HepG2 (cell line): ENCODE results near the gene NDUFB3. TPM values are rescaled to one million over a fixed set of nuclear protein-coding genes. Genes with fewer than 3 reads are reported as not detected.
A peak's percentile ranks its signal among the peaks of the same experiment; 100 is the strongest.

ENCODE experiments used
- ATAD3A ChIP-seq: sonication (generic); formaldehyde crosslinking; IDR thresholded peaks from 2 replicates; pipeline ENCODE4 v1.4.0; 2020; ENCODE audit warnings: missing genetic modification reagents
- DPF2 ChIP-seq: sonication (generic); formaldehyde crosslinking; IDR thresholded peaks from 2 replicates; pipeline ENCODE4 v1.4.0; 2020; ENCODE audit warnings: mild to moderate bottlenecking, low read depth, missing genetic modification reagents, borderline replicate concordance
- GFI1 ChIP-seq: sonication (generic); formaldehyde crosslinking; IDR thresholded peaks from 2 replicates; pipeline ENCODE4 v1.5.0; 2020; ENCODE audit warnings: missing genetic modification reagents, mild to moderate bottlenecking, borderline replicate concordance
- ISX ChIP-seq: sonication (generic); formaldehyde crosslinking; conservative IDR thresholded peaks from 2 replicates; pipeline ENCODE4 v1.5.0; 2020; ENCODE audit warnings: missing genetic modification reagents
- MIER2 ChIP-seq: IDR thresholded peaks from 2 replicates; pipeline ENCODE4 v1.6.1; 2016; ENCODE audit warnings: missing biosample characterization, missing genetic modification reagents
- MZF1 ChIP-seq: sonication (generic); formaldehyde crosslinking; IDR thresholded peaks from 2 replicates; pipeline ENCODE4 v1.8.1; 2023; ENCODE audit warnings: mild to moderate bottlenecking, missing genetic modification reagents, borderline replicate concordance
- RAD21 ChIP-seq: fragments of 450-650 bp; formaldehyde crosslinking; IDR thresholded peaks from 2 replicates; pipeline ENCODE4 v1.5.0; 2020; ENCODE audit warnings: mild to moderate bottlenecking
- RBM22 ChIP-seq: fragments of 200-400 bp; formaldehyde crosslinking; optimal IDR thresholded peaks from 2 replicates; pipeline ENCODE3; 2017; ENCODE audit warnings: mild to moderate bottlenecking, low read length, moderate library complexity
- SP5 ChIP-seq: IDR thresholded peaks from 2 replicates; pipeline ENCODE4 v1.6.1; 2016; ENCODE audit warnings: low read depth, borderline replicate concordance
- SSRP1 ChIP-seq: IDR thresholded peaks from 2 replicates; pipeline ENCODE4 v1.6.1; 2016; ENCODE audit warnings: control low read depth
- ZKSCAN8 ChIP-seq: IDR thresholded peaks from 2 replicates; pipeline ENCODE4 v1.6.1; 2016; ENCODE audit warnings: borderline replicate concordance, missing genetic modification reagents, missing compliant biosample characterization
- ZNF160 ChIP-seq: sonication (generic); formaldehyde crosslinking; IDR thresholded peaks from 2 replicates; pipeline ENCODE4 v1.8.0; 2022; ENCODE audit warnings: mild to moderate bottlenecking, inconsistent platforms, missing genetic modification reagents
- ZNF180 ChIP-seq: sonication (generic); formaldehyde crosslinking; IDR thresholded peaks from 2 replicates; pipeline ENCODE4 v1.4.0; 2020; ENCODE audit warnings: low read depth, missing genetic modification reagents, borderline replicate concordance
- ZNF251 ChIP-seq: sonication (generic); formaldehyde crosslinking; IDR thresholded peaks from 2 replicates; pipeline ENCODE4 v1.9.0; 2021; ENCODE audit warnings: mild to moderate bottlenecking, missing genetic modification reagents
- ZNF766 ChIP-seq: sonication (generic); formaldehyde crosslinking; IDR thresholded peaks from 2 replicates; pipeline ENCODE4 v1.5.0; 2020; ENCODE audit warnings: missing genetic modification reagents, borderline replicate concordance
- polyA plus RNA-seq, 8 experiments: library from polyadenylated mRNA; depleted of rRNA in 3 of 8; stranded (reverse) in 7 of 8; unstranded in 1 of 8; fragments of >200 nt; fragmentation: Illumina TruSeq in 4 of 8; extraction: Trizol in 4 of 8; gene quantifications; 2 replicates each; pipeline versions ENCODE4 v1.2.1 to v1.2.3, GENCODE V29; 2011 to 2016; ENCODE audit warnings: low read depth in 4 of 8, missing spikeins in 1 of 8, mixed read lengths in 1 of 8; ENCODE audit not compliant: insufficient read depth in 1 of 8
- total RNA-seq, 5 experiments: library from RNA; depleted of rRNA; stranded (reverse); fragments of >200 nt; fragmentation: Illumina TruSeq; extraction: Trizol; gene quantifications; 2 replicates each; pipeline ENCODE4 v1.2.3, GENCODE V29; 2016; ENCODE audit warnings: low read depth in 1 of 5
- TF ChIP-seq, protein P1 (sequence below), 2 experiments: IDR thresholded peaks; 2 replicates each; pipeline ENCODE4 v1.6.1; 2011 to 2012; ENCODE audit warnings: low read length in 2 of 2, borderline replicate concordance in 1 of 2, low read depth in 1 of 2, mild to moderate bottlenecking in 1 of 2, moderate library complexity in 1 of 2
- TF ChIP-seq, protein P2 (sequence below): sonication (generic); formaldehyde crosslinking; IDR thresholded peaks from 2 replicates; pipeline ENCODE4 v1.4.0; 2020; ENCODE audit warnings: missing genetic modification reagents
- TF ChIP-seq, protein P3 (sequence below): sonication (generic); formaldehyde crosslinking; IDR thresholded peaks from 2 replicates; pipeline ENCODE4 v1.4.0; 2020; ENCODE audit warnings: mild to moderate bottlenecking, missing genetic modification reagents
- TF ChIP-seq, protein P4 (sequence below): sonication (generic); formaldehyde crosslinking; IDR thresholded peaks from 2 replicates; pipeline ENCODE4 v1.5.0; 2020; ENCODE audit warnings: missing genetic modification reagents

The NDUFB3 gene
- total and polyA plus RNA-seq, 2 of the 13 experiments (the other 11 are each of a cell fraction or from before 2014, with no cell fraction given), result 50.7 to 159 TPM

DNA sequence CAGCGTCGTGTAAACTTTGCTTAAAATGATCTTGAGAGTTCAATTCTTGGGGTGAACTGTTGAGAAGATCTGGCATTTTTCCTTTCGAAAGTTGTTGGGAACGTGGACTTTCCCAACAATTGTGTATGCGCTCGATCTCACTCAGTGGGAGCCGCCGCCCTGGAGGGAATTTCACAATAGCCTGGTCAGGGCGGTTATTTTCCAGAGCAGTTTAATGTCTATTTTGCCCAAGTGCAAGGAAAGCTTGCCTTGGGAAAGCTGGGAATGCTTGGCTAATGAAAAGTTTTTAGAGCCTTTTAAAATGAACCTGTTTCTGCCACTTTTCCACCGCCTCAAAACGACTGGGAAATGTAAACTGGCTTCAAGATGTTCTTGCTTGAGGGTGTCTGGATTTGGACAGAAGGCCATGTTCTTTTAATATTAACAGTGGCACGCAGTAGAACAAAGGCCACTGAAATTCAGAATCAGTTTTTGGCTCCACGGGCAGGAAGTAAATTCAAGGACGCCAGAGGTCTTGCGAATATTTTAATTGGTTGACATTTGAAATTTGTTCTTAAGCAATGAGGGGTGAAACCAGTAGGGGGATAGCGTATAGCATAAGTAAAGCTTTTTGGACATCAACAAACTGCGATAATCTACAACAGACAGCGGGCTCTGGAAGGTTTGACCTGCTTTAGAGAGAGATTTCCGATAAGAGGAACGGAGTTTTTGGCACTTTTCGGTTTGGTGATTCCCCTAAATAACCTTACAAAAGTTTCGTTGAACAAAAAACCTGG lies 45.3 kb downstream of the NDUFB3 start (continued):
- TF ChIP-seq, protein P1, sequence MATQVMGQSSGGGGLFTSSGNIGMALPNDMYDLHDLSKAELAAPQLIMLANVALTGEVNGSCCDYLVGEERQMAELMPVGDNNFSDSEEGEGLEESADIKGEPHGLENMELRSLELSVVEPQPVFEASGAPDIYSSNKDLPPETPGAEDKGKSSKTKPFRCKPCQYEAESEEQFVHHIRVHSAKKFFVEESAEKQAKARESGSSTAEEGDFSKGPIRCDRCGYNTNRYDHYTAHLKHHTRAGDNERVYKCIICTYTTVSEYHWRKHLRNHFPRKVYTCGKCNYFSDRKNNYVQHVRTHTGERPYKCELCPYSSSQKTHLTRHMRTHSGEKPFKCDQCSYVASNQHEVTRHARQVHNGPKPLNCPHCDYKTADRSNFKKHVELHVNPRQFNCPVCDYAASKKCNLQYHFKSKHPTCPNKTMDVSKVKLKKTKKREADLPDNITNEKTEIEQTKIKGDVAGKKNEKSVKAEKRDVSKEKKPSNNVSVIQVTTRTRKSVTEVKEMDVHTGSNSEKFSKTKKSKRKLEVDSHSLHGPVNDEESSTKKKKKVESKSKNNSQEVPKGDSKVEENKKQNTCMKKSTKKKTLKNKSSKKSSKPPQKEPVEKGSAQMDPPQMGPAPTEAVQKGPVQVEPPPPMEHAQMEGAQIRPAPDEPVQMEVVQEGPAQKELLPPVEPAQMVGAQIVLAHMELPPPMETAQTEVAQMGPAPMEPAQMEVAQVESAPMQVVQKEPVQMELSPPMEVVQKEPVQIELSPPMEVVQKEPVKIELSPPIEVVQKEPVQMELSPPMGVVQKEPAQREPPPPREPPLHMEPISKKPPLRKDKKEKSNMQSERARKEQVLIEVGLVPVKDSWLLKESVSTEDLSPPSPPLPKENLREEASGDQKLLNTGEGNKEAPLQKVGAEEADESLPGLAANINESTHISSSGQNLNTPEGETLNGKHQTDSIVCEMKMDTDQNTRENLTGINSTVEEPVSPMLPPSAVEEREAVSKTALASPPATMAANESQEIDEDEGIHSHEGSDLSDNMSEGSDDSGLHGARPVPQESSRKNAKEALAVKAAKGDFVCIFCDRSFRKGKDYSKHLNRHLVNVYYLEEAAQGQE (IDR thresholded peaks at IDR 0.05; ENCODE audit: borderline replicate concordance in 1 of 2, low read depth in 1 of 2, low read length in 2 of 2), result peak in 1 of 2 experiments; percentile 8; a peak in 1 of 4 replicates
- TF ChIP-seq MIER2, result no peak
- TF ChIP-seq ZNF251 (CRISPR knock-in tag), result no peak
- TF ChIP-seq, protein P2, sequence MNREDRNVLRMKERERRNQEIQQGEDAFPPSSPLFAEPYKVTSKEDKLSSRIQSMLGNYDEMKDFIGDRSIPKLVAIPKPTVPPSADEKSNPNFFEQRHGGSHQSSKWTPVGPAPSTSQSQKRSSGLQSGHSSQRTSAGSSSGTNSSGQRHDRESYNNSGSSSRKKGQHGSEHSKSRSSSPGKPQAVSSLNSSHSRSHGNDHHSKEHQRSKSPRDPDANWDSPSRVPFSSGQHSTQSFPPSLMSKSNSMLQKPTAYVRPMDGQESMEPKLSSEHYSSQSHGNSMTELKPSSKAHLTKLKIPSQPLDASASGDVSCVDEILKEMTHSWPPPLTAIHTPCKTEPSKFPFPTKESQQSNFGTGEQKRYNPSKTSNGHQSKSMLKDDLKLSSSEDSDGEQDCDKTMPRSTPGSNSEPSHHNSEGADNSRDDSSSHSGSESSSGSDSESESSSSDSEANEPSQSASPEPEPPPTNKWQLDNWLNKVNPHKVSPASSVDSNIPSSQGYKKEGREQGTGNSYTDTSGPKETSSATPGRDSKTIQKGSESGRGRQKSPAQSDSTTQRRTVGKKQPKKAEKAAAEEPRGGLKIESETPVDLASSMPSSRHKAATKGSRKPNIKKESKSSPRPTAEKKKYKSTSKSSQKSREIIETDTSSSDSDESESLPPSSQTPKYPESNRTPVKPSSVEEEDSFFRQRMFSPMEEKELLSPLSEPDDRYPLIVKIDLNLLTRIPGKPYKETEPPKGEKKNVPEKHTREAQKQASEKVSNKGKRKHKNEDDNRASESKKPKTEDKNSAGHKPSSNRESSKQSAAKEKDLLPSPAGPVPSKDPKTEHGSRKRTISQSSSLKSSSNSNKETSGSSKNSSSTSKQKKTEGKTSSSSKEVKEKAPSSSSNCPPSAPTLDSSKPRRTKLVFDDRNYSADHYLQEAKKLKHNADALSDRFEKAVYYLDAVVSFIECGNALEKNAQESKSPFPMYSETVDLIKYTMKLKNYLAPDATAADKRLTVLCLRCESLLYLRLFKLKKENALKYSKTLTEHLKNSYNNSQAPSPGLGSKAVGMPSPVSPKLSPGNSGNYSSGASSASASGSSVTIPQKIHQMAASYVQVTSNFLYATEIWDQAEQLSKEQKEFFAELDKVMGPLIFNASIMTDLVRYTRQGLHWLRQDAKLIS, result no peak
- no peak for TF ChIP-seq ZNF180 (CRISPR knock-in tag)
- TF ChIP-seq ISX (CRISPR knock-in tag), result no peak; the same call in 1 of the 2 replicates
- TF ChIP-seq ZNF766, result no peak
- TF ChIP-seq, protein P3, sequence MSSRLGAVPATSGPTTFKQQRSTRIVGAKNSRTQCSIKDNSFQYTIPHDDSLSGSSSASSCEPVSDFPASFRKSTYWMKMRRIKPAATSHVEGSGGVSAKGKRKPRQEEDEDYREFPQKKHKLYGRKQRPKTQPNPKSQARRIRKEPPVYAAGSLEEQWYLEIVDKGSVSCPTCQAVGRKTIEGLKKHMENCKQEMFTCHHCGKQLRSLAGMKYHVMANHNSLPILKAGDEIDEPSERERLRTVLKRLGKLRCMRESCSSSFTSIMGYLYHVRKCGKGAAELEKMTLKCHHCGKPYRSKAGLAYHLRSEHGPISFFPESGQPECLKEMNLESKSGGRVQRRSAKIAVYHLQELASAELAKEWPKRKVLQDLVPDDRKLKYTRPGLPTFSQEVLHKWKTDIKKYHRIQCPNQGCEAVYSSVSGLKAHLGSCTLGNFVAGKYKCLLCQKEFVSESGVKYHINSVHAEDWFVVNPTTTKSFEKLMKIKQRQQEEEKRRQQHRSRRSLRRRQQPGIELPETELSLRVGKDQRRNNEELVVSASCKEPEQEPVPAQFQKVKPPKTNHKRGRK (CRISPR knock-in tag), result no peak
- TF ChIP-seq SSRP1 (CRISPR knock-in tag), result no peak
- TF ChIP-seq, protein P4, sequence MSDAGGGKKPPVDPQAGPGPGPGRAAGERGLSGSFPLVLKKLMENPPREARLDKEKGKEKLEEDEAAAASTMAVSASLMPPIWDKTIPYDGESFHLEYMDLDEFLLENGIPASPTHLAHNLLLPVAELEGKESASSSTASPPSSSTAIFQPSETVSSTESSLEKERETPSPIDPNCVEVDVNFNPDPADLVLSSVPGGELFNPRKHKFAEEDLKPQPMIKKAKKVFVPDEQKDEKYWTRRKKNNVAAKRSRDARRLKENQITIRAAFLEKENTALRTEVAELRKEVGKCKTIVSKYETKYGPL (CRISPR knock-in tag), result no peak
- no peak for TF ChIP-seq SP5 (CRISPR knock-in tag)
- TF ChIP-seq ATAD3A (CRISPR knock-in tag), result no peak
- no peak for TF ChIP-seq RAD21
- TF ChIP-seq DPF2, result no peak
- TF ChIP-seq ZKSCAN8 (CRISPR knock-in tag), result no peak
- TF ChIP-seq GFI1 (CRISPR knock-in tag), result no peak
- TF ChIP-seq ZNF160 (CRISPR knock-in tag), result no peak; the same call in 1 of the 2 replicates
- no peak for TF ChIP-seq RBM22
- no peak for TF ChIP-seq MZF1
